HG03457 (cell line): ENCODE measurements around the gene SACS.

Source experiments
- ATAC-seq: cut with Tn5 transposase; IDR thresholded peaks from one replicate; pipeline ENCODE4 v1.9.1; 2021; ENCODE audit warnings: moderate number of reproducible peaks; ENCODE audit not compliant: unreplicated experiment

SACS gene, protein sequence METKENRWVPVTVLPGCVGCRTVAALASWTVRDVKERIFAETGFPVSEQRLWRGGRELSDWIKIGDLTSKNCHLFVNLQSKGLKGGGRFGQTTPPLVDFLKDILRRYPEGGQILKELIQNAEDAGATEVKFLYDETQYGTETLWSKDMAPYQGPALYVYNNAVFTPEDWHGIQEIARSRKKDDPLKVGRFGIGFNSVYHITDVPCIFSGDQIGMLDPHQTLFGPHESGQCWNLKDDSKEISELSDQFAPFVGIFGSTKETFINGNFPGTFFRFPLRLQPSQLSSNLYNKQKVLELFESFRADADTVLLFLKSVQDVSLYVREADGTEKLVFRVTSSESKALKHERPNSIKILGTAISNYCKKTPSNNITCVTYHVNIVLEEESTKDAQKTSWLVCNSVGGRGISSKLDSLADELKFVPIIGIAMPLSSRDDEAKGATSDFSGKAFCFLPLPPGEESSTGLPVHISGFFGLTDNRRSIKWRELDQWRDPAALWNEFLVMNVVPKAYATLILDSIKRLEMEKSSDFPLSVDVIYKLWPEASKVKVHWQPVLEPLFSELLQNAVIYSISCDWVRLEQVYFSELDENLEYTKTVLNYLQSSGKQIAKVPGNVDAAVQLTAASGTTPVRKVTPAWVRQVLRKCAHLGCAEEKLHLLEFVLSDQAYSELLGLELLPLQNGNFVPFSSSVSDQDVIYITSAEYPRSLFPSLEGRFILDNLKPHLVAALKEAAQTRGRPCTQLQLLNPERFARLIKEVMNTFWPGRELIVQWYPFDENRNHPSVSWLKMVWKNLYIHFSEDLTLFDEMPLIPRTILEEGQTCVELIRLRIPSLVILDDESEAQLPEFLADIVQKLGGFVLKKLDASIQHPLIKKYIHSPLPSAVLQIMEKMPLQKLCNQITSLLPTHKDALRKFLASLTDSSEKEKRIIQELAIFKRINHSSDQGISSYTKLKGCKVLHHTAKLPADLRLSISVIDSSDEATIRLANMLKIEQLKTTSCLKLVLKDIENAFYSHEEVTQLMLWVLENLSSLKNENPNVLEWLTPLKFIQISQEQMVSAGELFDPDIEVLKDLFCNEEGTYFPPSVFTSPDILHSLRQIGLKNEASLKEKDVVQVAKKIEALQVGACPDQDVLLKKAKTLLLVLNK (N-terminal part only)

DNA sequence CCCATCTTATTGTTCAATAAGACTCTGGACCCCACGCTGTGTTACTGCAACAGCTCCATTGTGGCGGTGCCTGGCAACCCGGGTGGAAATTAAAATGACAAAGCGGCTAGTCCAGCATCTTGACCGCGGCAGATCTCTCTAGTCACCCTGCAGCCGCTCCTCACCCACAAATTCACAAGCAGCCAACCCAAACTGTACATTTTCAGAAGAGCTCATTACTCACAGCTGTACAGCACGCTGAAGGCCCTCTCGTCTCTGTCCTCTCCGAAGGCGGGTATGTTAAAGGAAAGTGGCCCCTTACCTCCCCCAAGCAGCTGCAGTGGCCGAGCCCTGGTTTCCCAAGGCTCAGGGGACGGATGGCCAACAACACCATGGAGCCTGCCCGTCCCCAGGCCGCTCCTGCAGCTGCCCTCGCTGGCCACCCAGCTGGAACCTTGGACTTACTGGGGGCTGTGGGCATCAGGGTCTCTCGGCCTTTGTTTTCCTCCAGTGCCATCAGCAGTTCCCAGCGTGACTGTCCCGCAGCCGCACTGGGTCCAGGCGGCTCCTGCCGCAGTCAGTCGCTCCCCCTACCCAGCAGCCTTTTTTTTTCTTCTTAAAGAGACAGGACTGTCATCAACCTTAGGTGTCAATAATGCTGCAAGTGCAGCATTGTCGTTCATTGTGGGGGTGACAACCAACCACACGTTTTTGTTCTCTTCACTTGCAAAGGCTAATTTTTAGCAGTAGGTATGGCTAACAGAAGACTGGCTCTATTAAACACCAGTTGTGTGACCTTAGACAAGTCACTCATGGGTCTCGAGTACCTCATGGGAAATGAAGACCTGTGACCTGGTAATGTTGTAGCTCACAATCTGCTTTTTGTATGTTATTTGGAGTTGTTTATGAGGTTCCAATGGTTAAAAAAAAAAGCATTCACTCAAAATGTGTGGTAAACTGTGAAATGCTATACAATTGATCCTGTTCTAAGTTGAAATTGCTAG is at the start of gene SACS:
SACS (minus strand) TSS at position 532 of the 983 bp plus-strand sequence. CDS start 22,463 bp downstream, outside the sequence.
- ATAC-seq = no peak

DNA sequence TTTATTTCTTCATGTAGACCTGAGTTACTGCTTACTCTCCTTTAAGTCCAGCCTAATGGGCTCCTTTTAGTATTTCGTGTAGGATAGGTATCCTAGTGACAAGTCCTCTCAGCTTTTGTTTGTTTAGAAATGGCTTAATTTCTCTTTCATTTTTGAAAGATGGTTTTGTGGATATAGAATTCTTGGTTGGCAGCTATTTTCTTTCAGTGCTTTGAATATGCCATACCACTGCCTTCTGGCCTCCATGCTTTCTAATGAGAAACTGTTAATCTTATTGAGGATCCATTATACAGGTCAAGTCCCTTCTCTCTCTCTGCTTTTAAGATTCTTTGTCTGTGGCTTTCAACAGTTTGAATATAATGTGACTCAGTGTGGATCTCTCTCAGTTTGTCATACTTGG is 46.8 kb upstream of the SACS start:
- ATAC-seq = no peak

DNA sequence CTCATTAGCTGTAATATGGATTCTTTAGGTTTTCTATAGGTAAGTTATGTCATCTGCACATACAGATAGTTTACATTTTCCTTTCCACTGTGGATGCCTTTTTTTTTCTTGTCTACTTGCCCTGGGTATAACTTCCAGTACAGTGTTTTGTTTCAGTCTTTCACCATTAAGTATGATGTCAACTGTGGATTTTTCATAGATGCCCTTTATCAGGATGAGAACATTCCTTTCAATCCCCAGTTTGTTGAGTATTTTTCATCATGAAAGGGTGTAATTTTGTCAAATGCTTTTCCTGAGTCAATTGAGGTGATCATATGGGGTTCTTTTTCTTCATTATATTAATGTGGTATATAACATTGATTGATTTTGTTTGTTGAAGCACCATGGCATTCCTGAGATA is 43.6 kb upstream of the SACS start:
- ATAC-seq = no peak

DNA sequence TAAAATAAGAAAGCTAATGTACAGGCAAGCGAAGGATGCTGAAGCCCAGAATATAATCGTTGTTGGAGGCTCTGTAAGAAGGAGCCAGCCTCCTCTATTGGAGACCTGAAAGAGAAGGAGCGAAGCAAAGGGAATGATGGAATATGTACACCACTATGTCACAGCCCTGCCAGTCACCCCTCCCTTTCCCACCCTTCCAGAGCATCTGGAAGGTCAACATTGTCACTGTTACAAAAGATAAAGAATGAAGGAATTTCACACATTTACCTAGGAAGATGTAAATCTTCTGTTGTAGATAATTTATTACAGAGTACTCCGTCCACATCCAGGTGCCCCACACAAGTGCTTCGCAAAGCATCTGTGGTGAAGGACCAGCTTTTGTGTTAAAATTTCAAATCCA is 39.7 kb upstream of the SACS start:
- no peak for ATAC-seq

DNA sequence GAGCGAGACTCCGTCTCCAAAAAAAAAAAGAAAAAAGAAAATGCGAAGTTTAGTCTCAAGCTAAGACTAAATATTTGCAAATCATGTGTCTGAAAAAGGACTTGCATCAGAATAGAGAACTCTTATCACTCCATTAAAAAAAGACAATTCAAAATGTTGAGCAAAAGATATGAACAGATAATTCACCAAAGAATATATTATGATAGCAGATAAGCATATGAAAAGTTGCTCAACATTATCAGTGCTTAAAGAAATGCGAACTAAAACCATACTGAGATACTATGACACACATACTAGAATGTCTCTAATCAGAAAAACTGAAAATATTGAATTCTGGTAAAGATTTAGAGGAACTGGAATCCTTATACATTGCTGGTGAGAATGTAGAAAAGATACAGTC is 38.7 kb upstream of the SACS start:
- no peak for ATAC-seq

DNA sequence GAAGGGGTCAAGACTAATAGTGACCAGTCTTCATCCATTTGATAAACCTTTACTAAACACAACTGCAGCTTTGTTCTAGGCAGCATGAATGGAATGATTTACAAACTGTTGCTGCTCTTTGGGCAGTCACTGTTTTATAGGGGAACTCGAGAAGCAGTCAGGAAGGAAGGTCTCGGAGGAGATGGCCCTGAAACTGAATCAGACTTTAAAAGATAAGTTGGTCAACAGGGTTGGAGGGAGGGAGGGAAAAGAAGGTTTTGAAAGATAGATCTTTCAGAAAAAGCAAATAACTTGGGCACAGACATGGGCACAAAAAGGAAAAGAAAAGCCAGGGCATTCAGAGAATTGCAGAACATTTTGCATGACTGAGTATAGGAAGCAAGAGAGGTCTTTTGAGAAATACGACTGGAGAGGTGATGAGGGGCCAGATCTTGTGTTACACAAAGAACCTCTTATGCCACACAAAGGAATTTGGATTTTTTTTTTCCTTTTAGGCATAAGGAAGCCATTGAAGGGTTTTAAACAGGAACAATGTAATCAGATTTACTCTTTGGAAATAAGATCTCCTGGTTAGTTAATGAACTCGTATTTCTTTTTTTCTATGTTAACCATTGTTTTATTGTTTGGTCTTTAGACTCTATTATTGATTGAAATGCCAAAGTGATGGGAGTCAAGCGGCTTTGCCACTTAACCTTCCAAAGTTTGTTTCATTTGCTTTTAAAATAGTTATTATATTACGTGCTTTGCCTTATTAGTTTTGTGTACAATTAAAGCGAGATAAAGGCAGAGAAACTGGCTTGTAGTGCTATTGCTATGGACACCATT is 37.5 kb upstream of the SACS start:
- ATAC-seq = no peak

- no peak for ATAC-seq
Observed at GRCh38 chr13:23469951-23470421, 36.5 kb upstream of the SACS start.

DNA sequence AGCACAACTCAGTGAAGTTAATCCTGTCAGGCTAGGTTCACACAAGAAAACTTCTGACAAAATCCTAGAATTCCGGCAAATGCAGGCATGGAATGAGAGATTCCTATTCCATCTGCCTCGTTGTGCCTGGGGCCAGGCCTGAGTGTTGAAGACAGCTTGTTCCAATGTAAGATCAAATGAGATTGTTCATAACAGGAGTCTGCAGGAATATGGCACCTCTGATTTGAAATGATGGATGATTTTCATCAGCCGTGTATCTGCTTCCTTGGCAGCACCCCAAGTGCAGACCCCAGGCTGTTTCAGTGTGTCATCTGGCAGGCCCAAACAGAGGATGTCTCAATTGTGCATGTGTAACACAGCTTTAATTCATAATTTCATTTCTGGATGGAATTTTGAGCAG is 35.3 kb upstream of the SACS start:
- ATAC-seq = no peak

GRCh38 chr13:23467932-23468278 is 34.4 kb upstream of the SACS start:
- no peak for ATAC-seq

DNA sequence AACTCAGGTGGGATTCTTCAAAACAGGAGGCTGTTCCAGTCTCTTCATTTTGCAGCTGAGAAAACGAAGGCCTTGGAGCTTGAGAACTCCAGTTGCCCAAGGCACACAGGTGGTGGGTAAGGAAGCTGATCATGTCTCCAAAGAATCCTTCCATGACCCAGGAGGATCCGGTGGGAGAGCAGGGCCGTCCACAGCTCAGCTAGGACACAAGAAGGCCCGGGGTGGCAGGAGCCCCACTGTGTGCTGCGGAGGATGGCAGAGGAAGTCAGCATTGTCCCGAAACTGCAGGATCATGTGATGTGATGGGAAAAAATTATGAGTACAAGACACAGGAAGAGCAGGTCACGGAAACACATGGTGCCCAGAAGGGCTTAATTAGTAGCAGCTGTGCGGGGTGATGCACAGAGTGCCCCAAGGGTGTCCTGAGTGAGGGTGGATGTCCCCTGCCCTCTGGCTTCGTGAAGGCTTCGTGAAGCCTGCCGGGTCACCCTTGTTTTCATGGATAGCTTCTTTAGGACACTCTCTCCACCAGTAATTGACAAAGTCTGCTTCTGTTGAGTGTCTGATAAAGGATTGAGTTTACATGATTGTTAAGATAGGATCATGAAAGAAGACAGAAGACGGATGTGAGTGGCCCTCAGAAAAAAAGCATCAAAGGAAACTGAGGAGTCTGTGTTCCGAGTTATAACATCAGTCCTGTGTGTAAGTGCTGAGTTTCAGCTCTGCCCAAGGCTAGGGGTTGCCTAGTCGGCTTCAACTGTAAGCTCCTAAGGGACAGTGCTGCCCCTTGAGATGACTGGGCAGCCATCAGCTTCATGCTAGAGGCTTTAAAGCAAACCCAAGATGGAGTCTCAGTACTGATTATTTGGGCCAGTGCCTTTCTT is 33.8 kb upstream of the SACS start:
- no peak for ATAC-seq

GRCh38 chr13:23466144-23467002 is 32.9 kb upstream of the SACS start:
- ATAC-seq = peak; percentile 90

- ATAC-seq = no peak
Observed at GRCh38 chr13:23463661-23464060, 30.2 kb upstream of the SACS start.

GRCh38 chr13:23462815-23463559 is 29.5 kb upstream of the SACS start:
- no peak for ATAC-seq

GRCh38 chr13:23461544-23461943 is 28.0 kb upstream of the SACS start:
- ATAC-seq = no peak

- no peak for ATAC-seq
Observed at GRCh38 chr13:23460921-23461320, 27.4 kb upstream of the SACS start.

DNA sequence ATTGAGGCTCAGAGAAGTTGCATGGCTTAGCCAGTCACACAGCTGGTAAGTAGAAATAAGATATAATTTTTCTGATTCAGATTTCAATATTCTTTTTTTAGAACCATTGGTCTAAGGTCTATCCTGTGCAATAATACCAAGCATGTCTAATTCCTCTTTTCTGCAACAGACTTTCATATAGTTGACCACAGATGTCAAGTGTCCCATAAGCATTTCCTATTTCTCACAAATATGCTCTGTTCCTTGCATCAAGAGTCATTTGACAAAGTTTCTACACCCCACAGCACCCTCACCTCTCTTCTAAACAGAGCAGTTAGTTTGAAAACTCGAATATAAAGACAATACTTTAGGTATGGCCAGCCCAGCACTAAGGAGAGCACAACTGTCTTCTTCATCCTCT is 26.8 kb upstream of the SACS start:
- no peak for ATAC-seq

DNA sequence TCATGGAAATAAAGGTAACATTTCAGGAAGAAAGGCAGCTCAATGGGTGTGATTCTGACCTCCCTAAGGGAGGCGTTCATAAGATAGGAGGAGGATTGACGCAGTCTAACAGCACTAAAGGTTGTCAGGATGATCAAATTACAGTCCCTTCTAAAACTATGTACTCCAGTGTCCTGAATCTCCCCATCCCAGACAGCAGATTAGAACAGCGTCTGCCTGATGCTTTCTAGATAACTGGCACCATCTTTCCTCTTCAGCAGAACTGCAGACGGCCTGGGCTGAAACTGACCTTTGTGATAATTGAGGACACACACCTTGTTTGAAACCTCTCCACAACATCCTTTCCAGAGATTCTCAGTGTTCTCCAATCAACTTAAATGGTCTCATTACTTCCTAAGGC is 25.5 kb upstream of the SACS start:
- no peak for ATAC-seq
